HepG2 (cell line): ENCODE data around the gene TUBE1.

Source experiments
- CEBPB ChIP-seq: IDR thresholded peaks from 2 replicates; pipeline ENCODE4 v1.6.1; 2011; ENCODE audit warnings: low read depth, low read length, improper control_type of control experiment, borderline replicate concordance
- CTCF ChIP-seq: sonication (generic); formaldehyde crosslinking; IDR thresholded peaks from 2 replicates; pipeline ENCODE4 v1.5.0; 2020; ENCODE audit warnings: mild to moderate bottlenecking, missing genetic modification reagents, moderate library complexity
- IRF1 ChIP-seq: sonication (generic); formaldehyde crosslinking; IDR thresholded peaks from 2 replicates; pipeline ENCODE4 v1.4.0; 2020; ENCODE audit warnings: low read depth, mild to moderate bottlenecking, missing genetic modification reagents
- KDM3A ChIP-seq: IDR thresholded peaks from 2 replicates; pipeline ENCODE4 v1.6.1; 2018; ENCODE audit warnings: low read depth, missing compliant biosample characterization
- SMARCC2 ChIP-seq: fragments of 450-650 bp; IDR thresholded peaks from 2 replicates; pipeline ENCODE4 v1.6.1; 2017; ENCODE audit warnings: antibody characterized with exemption, mild to moderate bottlenecking
- ZNF121 ChIP-seq: sonication (generic); formaldehyde crosslinking; IDR thresholded peaks from 2 replicates; pipeline ENCODE4 v1.5.0; 2020; ENCODE audit warnings: mild to moderate bottlenecking, missing genetic modification reagents
- ZNF225 ChIP-seq: sonication (generic); formaldehyde crosslinking; IDR thresholded peaks from 2 replicates; pipeline ENCODE4 v1.4.0; 2020; ENCODE audit warnings: mild to moderate bottlenecking, missing genetic modification reagents
- ZNF816 ChIP-seq: sonication (generic); formaldehyde crosslinking; IDR thresholded peaks from 2 replicates; pipeline ENCODE4 v1.8.0; 2022; ENCODE audit warnings: missing genetic modification reagents, mild to moderate bottlenecking, borderline replicate concordance
- TF ChIP-seq, protein P1 (sequence below): IDR thresholded peaks from 2 replicates; pipeline ENCODE4 v1.6.1; 2018; ENCODE audit warnings: missing genetic modification reagents, mild to moderate bottlenecking, missing compliant biosample characterization

GRCh38 chr6:112037783-112038216 lies 49.5 kb downstream of the TUBE1 start:
- no peak for TF ChIP-seq ZNF121 (CRISPR knock-in tag)
- TF ChIP-seq KDM3A (CRISPR knock-in tag), result no peak
- no peak for TF ChIP-seq CEBPB
- no peak for TF ChIP-seq ZNF816 (CRISPR knock-in tag)
- TF ChIP-seq, protein P1, sequence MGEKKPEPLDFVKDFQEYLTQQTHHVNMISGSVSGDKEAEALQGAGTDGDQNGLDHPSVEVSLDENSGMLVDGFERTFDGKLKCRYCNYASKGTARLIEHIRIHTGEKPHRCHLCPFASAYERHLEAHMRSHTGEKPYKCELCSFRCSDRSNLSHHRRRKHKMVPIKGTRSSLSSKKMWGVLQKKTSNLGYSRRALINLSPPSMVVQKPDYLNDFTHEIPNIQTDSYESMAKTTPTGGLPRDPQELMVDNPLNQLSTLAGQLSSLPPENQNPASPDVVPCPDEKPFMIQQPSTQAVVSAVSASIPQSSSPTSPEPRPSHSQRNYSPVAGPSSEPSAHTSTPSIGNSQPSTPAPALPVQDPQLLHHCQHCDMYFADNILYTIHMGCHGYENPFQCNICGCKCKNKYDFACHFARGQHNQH, result no peak
- TF ChIP-seq SMARCC2, result no peak
- no peak for TF ChIP-seq CTCF
- TF ChIP-seq ZNF225 (CRISPR knock-in tag), result no peak
- TF ChIP-seq IRF1 (CRISPR knock-in tag), result no peak
